OCI-LY3 (cell line): Measurements from ENCODE around the gene HENMT1.

Source experiments
- H2AFZ ChIP-seq: fragments of 200-600, 300-600 bp; shearing (Covaris generic); 2 replicates; pipeline ENCODE4 v1.6.0; 2014; ENCODE audit warnings: antibody characterized with exemption, low read depth, low read length
- H3K27ac ChIP-seq: fragments of 200-600, 300-600 bp; sonication (generic); 2 replicates; pipeline ENCODE4 v1.5.1; 2014; ENCODE audit warnings: mild to moderate bottlenecking, low read length, moderate library complexity, mixed read lengths
- H3K27me3 ChIP-seq: fragments of 200-600, 300-600 bp; sonication (generic); 2 replicates; pipeline ENCODE4 v1.6.1; 2014; ENCODE audit warnings: low read depth, low read length, mixed read lengths
- H3K36me3 ChIP-seq: fragments of 200-600, 300-600 bp; sonication (generic); replicated peaks from 2 replicates; pipeline ENCODE3; 2014; ENCODE audit warnings: low read depth, low read length, mixed read lengths
- H3K4me1 ChIP-seq: fragments of 300-600, 200-600 bp; sonication (generic); 2 replicates; pipeline ENCODE4 v1.6.1; 2014; ENCODE audit warnings: low read length, mixed read lengths
- H3K4me2 ChIP-seq: fragments of 200-600, 300-600 bp; sonication (generic); 2 replicates; pipeline ENCODE4 v1.6.1; 2014; ENCODE audit warnings: low read length, mixed read lengths
- H3K4me3 ChIP-seq: fragments of 300-600, 200-600 bp; sonication (generic); 2 replicates; pipeline ENCODE4 v1.5.1; 2014; ENCODE audit warnings: antibody characterized with exemption, mild to moderate bottlenecking, low read length, moderate library complexity
- H3K79me2 ChIP-seq: fragments of 300-600, 200-600 bp; shearing (Covaris generic); 2 replicates; pipeline ENCODE4 v1.6.1; 2014; ENCODE audit warnings: mild to moderate bottlenecking, low read length, mixed read lengths
- H3K9ac ChIP-seq: fragments of 300-600, 200-600 bp; shearing (Covaris generic); 2 replicates; pipeline ENCODE4 v1.6.0; 2014; ENCODE audit warnings: mild to moderate bottlenecking, low read length, moderate library complexity
- H3K9me3 ChIP-seq: fragments of 200-600, 300-600 bp; shearing (Covaris generic); 2 replicates; pipeline ENCODE4 v1.6.1; 2014; ENCODE audit warnings: low read length, mixed read lengths; ENCODE audit not compliant: insufficient read depth
- H4K20me1 ChIP-seq: fragments of 200-600, 300-600 bp; sonication (generic); 2 replicates; pipeline ENCODE4 v1.6.1; 2016; ENCODE audit warnings: low read length, mixed read lengths; ENCODE audit not compliant: insufficient read depth
- EZH2phosphoT487 ChIP-seq: fragments of 200-600 bp; shearing (Covaris generic); IDR thresholded peaks from 2 replicates; pipeline ENCODE4 v1.6.1; 2018; ENCODE audit warnings: antibody characterized with exemption, mixed run types, low read depth
- TF ChIP-seq, protein P1 (sequence below): fragments of 200-600, 300-600 bp; sonication (generic); IDR thresholded peaks from 2 replicates; pipeline ENCODE4 v1.5.1; 2014; ENCODE audit warnings: antibody characterized with exemption, low read length, low read depth

Gene HENMT1

DNA sequence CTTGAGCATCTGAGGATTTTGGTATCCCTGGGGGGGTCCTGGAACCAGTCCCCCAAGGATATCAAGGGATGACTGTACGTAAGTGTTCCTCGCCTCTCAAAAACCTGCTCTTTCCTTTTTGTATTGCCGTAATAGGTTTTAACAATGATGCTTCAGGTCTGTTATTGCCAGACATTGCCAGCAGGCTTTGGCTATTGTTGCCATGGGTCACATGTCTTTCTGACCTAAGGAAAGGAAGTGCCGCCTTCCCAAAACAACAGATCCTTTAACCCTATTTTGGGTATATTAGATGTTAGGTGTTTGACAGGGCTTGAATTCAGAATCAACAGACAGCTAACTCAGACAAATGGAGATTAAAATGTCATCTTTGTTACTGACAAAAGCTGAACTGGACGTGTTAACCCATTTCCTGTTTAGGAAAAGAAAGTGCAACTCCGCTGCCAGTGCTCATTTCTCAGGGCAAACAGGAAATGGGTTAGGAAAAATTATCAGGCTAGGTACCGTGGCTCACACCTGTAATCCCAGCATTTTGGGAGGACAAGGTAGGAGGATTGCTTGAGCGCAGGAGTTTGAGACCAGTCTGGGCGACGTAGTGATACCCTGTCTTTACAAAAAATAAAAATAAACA, 18.8 kb upstream of the HENMT1 start:
- Histone ChIP-seq H4K20me1 (no peaks in the 10 kb centered on the region), H3K4me1 (no peaks in the 10 kb centered on the region), H3K9me3 (no peaks in the 10 kb centered on the region), H3K27me3 (no peaks in the 10 kb centered on the region), H3K27ac (no peak overlapping the region), H2AFZ (no peak overlapping the region; the same call in 1 of the 2 replicates), H3K79me2 (no peaks in the 10 kb centered on the region), H3K4me2 (peak overlapping the region; percentile 33; the same call in 1 of the 2 replicates), H3K4me3 (peak overlapping the region; percentile 21; the same call in 1 of the 2 replicates), H3K36me3 (no peaks in the 10 kb centered on the region), H3K9ac (no peak overlapping the region)
- TF ChIP-seq, protein P1, sequence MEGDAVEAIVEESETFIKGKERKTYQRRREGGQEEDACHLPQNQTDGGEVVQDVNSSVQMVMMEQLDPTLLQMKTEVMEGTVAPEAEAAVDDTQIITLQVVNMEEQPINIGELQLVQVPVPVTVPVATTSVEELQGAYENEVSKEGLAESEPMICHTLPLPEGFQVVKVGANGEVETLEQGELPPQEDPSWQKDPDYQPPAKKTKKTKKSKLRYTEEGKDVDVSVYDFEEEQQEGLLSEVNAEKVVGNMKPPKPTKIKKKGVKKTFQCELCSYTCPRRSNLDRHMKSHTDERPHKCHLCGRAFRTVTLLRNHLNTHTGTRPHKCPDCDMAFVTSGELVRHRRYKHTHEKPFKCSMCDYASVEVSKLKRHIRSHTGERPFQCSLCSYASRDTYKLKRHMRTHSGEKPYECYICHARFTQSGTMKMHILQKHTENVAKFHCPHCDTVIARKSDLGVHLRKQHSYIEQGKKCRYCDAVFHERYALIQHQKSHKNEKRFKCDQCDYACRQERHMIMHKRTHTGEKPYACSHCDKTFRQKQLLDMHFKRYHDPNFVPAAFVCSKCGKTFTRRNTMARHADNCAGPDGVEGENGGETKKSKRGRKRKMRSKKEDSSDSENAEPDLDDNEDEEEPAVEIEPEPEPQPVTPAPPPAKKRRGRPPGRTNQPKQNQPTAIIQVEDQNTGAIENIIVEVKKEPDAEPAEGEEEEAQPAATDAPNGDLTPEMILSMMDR: no peak
- TF ChIP-seq EZH2phosphoT487: no peak

DNA sequence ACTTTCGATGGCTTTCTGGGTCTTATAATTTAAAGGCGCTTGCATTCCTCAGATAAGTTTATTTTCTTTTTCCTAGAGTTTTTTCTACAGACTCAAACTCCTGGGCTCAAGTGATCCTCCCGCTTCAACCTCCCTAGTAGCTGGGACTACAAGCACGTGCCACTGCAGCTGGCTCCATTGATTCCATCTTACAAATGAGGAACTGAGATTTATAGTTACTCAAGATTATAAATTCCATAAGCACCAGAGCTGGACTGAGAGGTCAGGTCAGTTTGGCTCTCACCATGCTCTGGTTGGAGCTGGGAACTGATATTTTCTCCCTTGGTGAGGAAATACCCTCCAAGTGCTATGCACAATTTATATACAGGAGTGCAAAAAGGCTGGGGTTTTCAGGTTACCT, 17.8 kb upstream of the HENMT1 start:
- Histone ChIP-seq H3K9ac (no peak overlapping the region), H3K79me2 (no peaks in the 10 kb centered on the region), H3K27ac (no peak overlapping the region), H3K4me2 (no peak overlapping the region), H3K27me3 (no peaks in the 10 kb centered on the region), H3K4me1 (no peaks in the 10 kb centered on the region), H3K9me3 (no peaks in the 10 kb centered on the region), H4K20me1 (no peaks in the 10 kb centered on the region), H3K36me3 (no peaks in the 10 kb centered on the region), H2AFZ (no peak overlapping the region), H3K4me3 (no peak overlapping the region)
- no peak for TF ChIP-seq EZH2phosphoT487
- TF ChIP-seq, protein P1: no peak

DNA sequence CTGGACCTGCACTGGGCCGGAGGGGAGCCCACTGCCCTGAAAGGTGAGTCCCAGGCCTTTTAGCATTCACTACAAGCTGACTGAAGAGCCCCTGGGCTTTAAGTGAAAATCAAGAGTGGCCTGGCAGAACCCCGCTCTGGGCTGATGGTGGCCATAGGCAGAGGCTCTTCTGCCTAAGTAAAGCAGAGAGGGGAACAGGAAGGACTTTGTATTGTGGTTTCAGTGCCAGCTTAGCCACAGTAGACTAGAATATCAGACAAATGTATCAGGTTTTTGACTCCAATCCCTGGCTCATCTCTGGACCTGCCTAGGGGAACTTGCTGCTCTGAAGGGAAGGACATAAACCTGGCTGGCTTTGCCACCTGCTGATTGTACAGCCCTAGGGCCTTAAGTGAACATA, 10.2 kb upstream of the HENMT1 start:
- Histone ChIP-seq H2AFZ (no peak overlapping the region), H3K36me3 (no peaks in the 10 kb centered on the region), H3K9ac (no peak overlapping the region), H3K4me3 (no peak overlapping the region), H3K27me3 (no peaks in the 10 kb centered on the region), H3K79me2 (no peaks in the 10 kb centered on the region), H3K27ac (no peak overlapping the region), H4K20me1 (no peaks in the 10 kb centered on the region), H3K4me1 (no peaks in the 10 kb centered on the region), H3K9me3 (no peaks in the 10 kb centered on the region), H3K4me2 (no peak overlapping the region)
- TF ChIP-seq, protein P1: no peak

DNA sequence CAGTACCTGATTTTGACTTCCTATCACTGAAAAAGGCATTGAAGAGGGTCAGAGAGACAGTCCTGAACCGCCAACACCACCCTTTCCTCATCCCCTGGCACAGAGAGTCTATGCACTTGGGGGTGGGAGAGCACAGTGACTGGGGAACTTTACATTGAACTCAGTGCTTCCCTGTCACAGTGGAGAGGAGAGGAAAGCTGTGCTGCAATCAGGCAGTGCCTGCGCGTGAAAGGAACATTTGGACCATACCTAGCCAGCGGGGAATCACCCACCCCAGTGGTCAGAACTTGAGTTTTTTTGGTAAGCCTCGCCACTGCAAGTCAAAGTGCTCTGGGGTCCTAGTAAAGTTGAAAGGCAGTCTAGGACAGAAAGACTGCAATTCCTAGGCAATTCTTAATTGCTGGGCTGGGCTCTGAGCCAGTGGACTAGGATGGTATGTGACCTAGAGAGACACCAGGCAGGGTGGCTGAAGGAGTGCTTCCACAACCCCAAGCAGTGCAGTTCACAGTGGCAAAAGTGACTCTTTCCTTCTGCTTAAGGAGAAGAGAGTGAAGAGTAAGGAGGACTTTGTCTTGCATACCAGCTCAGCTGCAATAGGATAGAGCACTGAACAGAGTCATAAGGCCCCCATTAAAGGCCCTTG, 9.4 kb upstream of the HENMT1 start:
- H3K4me2 ChIP-seq: 0 out of 2 replicates have a peak overlapping the region, but pooled peaks have one; percentile 12
- no peak overlapping the region for H3K9ac ChIP-seq
- no peak for TF ChIP-seq EZH2phosphoT487
- TF ChIP-seq, protein P1: no peak
- H3K27ac ChIP-seq: no peak overlapping the region
- no peaks in the 10 kb centered on the region for H4K20me1 ChIP-seq
- H3K79me2 ChIP-seq: no peaks in the 10 kb centered on the region
- H3K9me3 ChIP-seq: no peaks in the 10 kb centered on the region
- H3K4me1 ChIP-seq: no peaks in the 10 kb centered on the region
- 0 out of 2 replicates have a peak overlapping the region, but pooled peaks have one; percentile 39 for H2AFZ ChIP-seq
- H3K36me3 ChIP-seq: no peaks in the 10 kb centered on the region
- H3K27me3 ChIP-seq: no peaks in the 10 kb centered on the region
- no peak overlapping the region for H3K4me3 ChIP-seq
